ENCODE results near the gene FIG4.
"Not testable (repeated sequence)": the region's sequence is repeated elsewhere in the genome, so short reads cannot be mapped to it uniquely, and the experiment has no call there.

The FIG4 gene

GRCh38 chr6:109686566-109687265, 4.4 kb upstream of the FIG4 start:
- no peak for DNase-seq (ENCODE audit: low read depth in 1 of 2, low spot score in 1 of 2)
- in situ Hi-C loops (cut with HindIII; ENCODE audit: low pct_unique_long_range_greater_than_20kb, low sequenced_read_pairs), result no loop called here

GRCh38 chr6:109687271-109687761, 3.8 kb upstream of the FIG4 start:
- in situ Hi-C loops (cut with HindIII; ENCODE audit: low pct_unique_long_range_greater_than_20kb, low sequenced_read_pairs), result no loop called here
- TF ChIP-seq JUND (IDR thresholded peaks at IDR 0.05; ENCODE audit: low read depth), result no peak
- DNase-seq (ENCODE audit: low read depth in 1 of 2, low spot score in 1 of 2), result no peak

More at GRCh38 chr6:109686566-109687265, 4.4 kb upstream of the FIG4 start:
- TF ChIP-seq JUND (IDR thresholded peaks at IDR 0.05; ENCODE audit: low read depth), result no peak

- DNase-seq (ENCODE audit: low read depth in 1 of 2, low spot score in 1 of 2), result peak; percentile 3 to 28
- TF ChIP-seq JUND (IDR thresholded peaks at IDR 0.05; ENCODE audit: low read depth), result no peak
- in situ Hi-C loops (cut with HindIII; ENCODE audit: low pct_unique_long_range_greater_than_20kb, low sequenced_read_pairs), result no loop called here
Measured at GRCh38 chr6:109690373-109690736, 741 bp upstream of the FIG4 start.

GRCh38 chr6:109693111-109693510, 2.0 kb downstream of the FIG4 start:
- in situ Hi-C loops (cut with HindIII; ENCODE audit: low pct_unique_long_range_greater_than_20kb, low sequenced_read_pairs), result no loop called here
- no peak for TF ChIP-seq JUND (IDR thresholded peaks at IDR 0.05; ENCODE audit: low read depth)
- DNase-seq (ENCODE audit: low read depth in 1 of 2, low spot score in 1 of 2), result no peak

- no peak for TF ChIP-seq JUND (IDR thresholded peaks at IDR 0.05; ENCODE audit: low read depth)
- in situ Hi-C loops (cut with HindIII; ENCODE audit: low pct_unique_long_range_greater_than_20kb, low sequenced_read_pairs), result no loop called here
- DNase-seq (ENCODE audit: low read depth in 1 of 2, low spot score in 1 of 2), result peak in 1 of 2 experiments; percentile 45
Measured at GRCh38 chr6:109695468-109695867, 4.4 kb downstream of the FIG4 start.

GRCh38 chr6:109696355-109696754, 5.3 kb downstream of the FIG4 start:
- in situ Hi-C loops (cut with HindIII; ENCODE audit: low pct_unique_long_range_greater_than_20kb, low sequenced_read_pairs), result no loop called here
- no peak for DNase-seq (ENCODE audit: low read depth in 1 of 2, low spot score in 1 of 2)
- no peak for TF ChIP-seq JUND (IDR thresholded peaks at IDR 0.05; ENCODE audit: low read depth)

GRCh38 chr6:109701221-109701620, 10.1 kb downstream of the FIG4 start:
- in situ Hi-C loops (cut with HindIII; ENCODE audit: low pct_unique_long_range_greater_than_20kb, low sequenced_read_pairs), result no loop called here
- DNase-seq (ENCODE audit: low read depth in 1 of 2, low spot score in 1 of 2), result no peak
- TF ChIP-seq JUND (IDR thresholded peaks at IDR 0.05; ENCODE audit: low read depth), result no peak

GRCh38 chr6:109701774-109702173, 10.7 kb downstream of the FIG4 start:
- in situ Hi-C loops (cut with HindIII; ENCODE audit: low pct_unique_long_range_greater_than_20kb, low sequenced_read_pairs), result no loop called here
- no peak for TF ChIP-seq JUND (IDR thresholded peaks at IDR 0.05; ENCODE audit: low read depth)

GRCh38 chr6:109702791-109703190, 11.7 kb downstream of the FIG4 start:
- DNase-seq (ENCODE audit: low read depth in 1 of 2, low spot score in 1 of 2), result no peak
- in situ Hi-C loops (cut with HindIII; ENCODE audit: low pct_unique_long_range_greater_than_20kb, low sequenced_read_pairs), result no loop called here

More at GRCh38 chr6:109701774-109702173, 10.7 kb downstream of the FIG4 start:
- DNase-seq (ENCODE audit: low read depth in 1 of 2, low spot score in 1 of 2), result no peak

GRCh38 chr6:109705258-109705657, 14.2 kb downstream of the FIG4 start:
- TF ChIP-seq JUND (IDR thresholded peaks at IDR 0.05; ENCODE audit: low read depth), result no peak
- peak; percentile 2 to 88 for DNase-seq (ENCODE audit: low read depth in 1 of 2, low spot score in 1 of 2)
- in situ Hi-C loops (cut with HindIII; ENCODE audit: low pct_unique_long_range_greater_than_20kb, low sequenced_read_pairs), result no loop called here

More at GRCh38 chr6:109702791-109703190, 11.7 kb downstream of the FIG4 start:
- TF ChIP-seq JUND (IDR thresholded peaks at IDR 0.05; ENCODE audit: low read depth), result no peak

GRCh38 chr6:109706513-109706912, 15.4 kb downstream of the FIG4 start:
- no peak for TF ChIP-seq JUND (IDR thresholded peaks at IDR 0.05; ENCODE audit: low read depth)
- no peak for DNase-seq (ENCODE audit: low read depth in 1 of 2, low spot score in 1 of 2)
- in situ Hi-C loops (cut with HindIII; ENCODE audit: low pct_unique_long_range_greater_than_20kb, low sequenced_read_pairs), result no loop called here

- in situ Hi-C loops (cut with HindIII; ENCODE audit: low pct_unique_long_range_greater_than_20kb, low sequenced_read_pairs); DNase-seq (ENCODE audit: low read depth in 1 of 2, low spot score in 1 of 2): not testable (repeated sequence)
Measured at GRCh38 chr6:109708099-109708498, 17.0 kb downstream of the FIG4 start.

- no peak for TF ChIP-seq JUND (IDR thresholded peaks at IDR 0.05; ENCODE audit: low read depth)
- in situ Hi-C loops (cut with HindIII; ENCODE audit: low pct_unique_long_range_greater_than_20kb, low sequenced_read_pairs), result no loop called here
- DNase-seq (ENCODE audit: low read depth in 1 of 2, low spot score in 1 of 2), result no peak
Measured at GRCh38 chr6:109713097-109713496, 22.0 kb downstream of the FIG4 start.

GRCh38 chr6:109714166-109714565, 23.1 kb downstream of the FIG4 start:
- no peak for DNase-seq (ENCODE audit: low read depth in 1 of 2, low spot score in 1 of 2)
- in situ Hi-C loops (cut with HindIII; ENCODE audit: low pct_unique_long_range_greater_than_20kb, low sequenced_read_pairs), result no loop called here
- TF ChIP-seq JUND (IDR thresholded peaks at IDR 0.05; ENCODE audit: low read depth), result no peak

All from T47D (cell line).